K562 (cell line): ENCODE results near the gene RTL10. TPM values are rescaled to one million over a fixed set of nuclear protein-coding genes. Genes with fewer than 3 reads are reported as not detected.
A peak's percentile ranks its signal among the peaks of the same experiment; 100 is the strongest.

Source experiments
- CBX8 ChIP-seq: fragments of 200-600 bp; sonication (generic); IDR thresholded peaks from 2 replicates; pipeline ENCODE4 v1.6.1; 2012; ENCODE audit warnings: borderline replicate concordance, mixed run types, low read depth, mild to moderate bottlenecking, moderate library complexity, mixed read lengths, low read length, control low read depth, inconsistent platforms; ENCODE audit not compliant: poor library complexity, severe bottlenecking; ENCODE audit errors: extremely low read depth
- CEBPB ChIP-seq: fragments of 450-650 bp; IDR thresholded peaks from 2 replicates; pipeline ENCODE4 v1.6.1; 2016; ENCODE audit warnings: missing genetic modification characterization, missing compliant biosample characterization
- E2F4 ChIP-seq: sonication (generic); formaldehyde crosslinking; IDR thresholded peaks from 2 replicates; pipeline ENCODE4 v1.8.0; 2022; ENCODE audit warnings: mild to moderate bottlenecking, low read depth, missing genetic modification reagents
- ELF1 ChIP-seq: fragments of 200-800 bp; sonication (Bioruptor generic); IDR thresholded peaks from 2 replicates; pipeline ENCODE4 v1.6.1; 2016; ENCODE audit warnings: missing genetic modification characterization, missing compliant biosample characterization
- FOXP4 ChIP-seq: sonication (generic); formaldehyde crosslinking; IDR thresholded peaks from 2 replicates; pipeline ENCODE4 v1.8.0; 2022; ENCODE audit warnings: mild to moderate bottlenecking, missing genetic modification reagents, borderline replicate concordance
- HES1 ChIP-seq: fragments of 450-650 bp; IDR thresholded peaks from 2 replicates; pipeline ENCODE4 v1.6.1; 2016; ENCODE audit warnings: low read depth, mild to moderate bottlenecking, moderate library complexity
- JUND ChIP-seq, 2 experiments: IDR thresholded peaks; 2 replicates in 1 of 2; 3 replicates in 1 of 2; pipeline ENCODE4 v1.6.1; 2011; ENCODE audit warnings: borderline replicate concordance in 2 of 2, low read depth in 2 of 2, low read length in 2 of 2, improper control_type of control experiment in 1 of 2, missing biosample characterization in 1 of 2, missing genetic modification characterization in 1 of 2, missing genetic modification reagents in 1 of 2
- LEF1 ChIP-seq: fragments of 450-650 bp; IDR thresholded peaks from 2 replicates; pipeline ENCODE4 v1.6.1; 2016; ENCODE audit warnings: mild to moderate bottlenecking
- MCM2 ChIP-seq: fragments of 450-650 bp; IDR thresholded peaks from 2 replicates; pipeline ENCODE4 v1.6.1; 2017; ENCODE audit warnings: low read depth, mild to moderate bottlenecking
- MYNN ChIP-seq, 2 experiments: sonication (generic); formaldehyde crosslinking in 1 of 2; IDR thresholded peaks; 2 replicates each; pipeline versions ENCODE4 v1.5.0 to v1.6.1; 2016 to 2020; ENCODE audit warnings: antibody characterized with exemption in 1 of 2, missing genetic modification reagents in 1 of 2
- PCBP2 ChIP-seq: fragments of 200-400 bp; formaldehyde crosslinking; IDR thresholded peaks from 2 replicates; pipeline ENCODE4 v1.6.1; 2018; ENCODE audit warnings: low read length, low read depth, mild to moderate bottlenecking, moderate library complexity; ENCODE audit not compliant: poor library complexity, severe bottlenecking
- RBFOX2 ChIP-seq: fragments of 200-400 bp; formaldehyde crosslinking; IDR thresholded peaks from 2 replicates; pipeline ENCODE4 v1.6.1; 2017; ENCODE audit warnings: low read depth, mild to moderate bottlenecking, low read length, moderate library complexity
- RBM15 ChIP-seq: fragments of 200-400 bp; formaldehyde crosslinking; IDR thresholded peaks from 2 replicates; pipeline ENCODE4 v1.6.1; 2018; ENCODE audit warnings: mild to moderate bottlenecking, low read length, moderate library complexity; ENCODE audit not compliant: insufficient read depth
- RBM22 ChIP-seq: fragments of 200-400 bp; formaldehyde crosslinking; IDR thresholded peaks from 2 replicates; pipeline ENCODE4 v1.6.1; 2018; ENCODE audit warnings: low read length, low read depth; ENCODE audit not compliant: poor library complexity, severe bottlenecking
- SMARCB1 ChIP-seq: IDR thresholded peaks from 2 replicates; pipeline ENCODE4 v1.6.1; 2011; ENCODE audit warnings: improper control_type of control experiment, low read depth; ENCODE audit not compliant: insufficient read length
- SRF ChIP-seq, 2 experiments: fragments of 250-450, 450-650 bp in 1 of 2; sonication (Bioruptor Pico) in 1 of 2; sonication (generic) in 1 of 2; formaldehyde crosslinking; IDR thresholded peaks; 2 replicates each; pipeline versions ENCODE4 v1.5.0 to v1.5.1; 2020 to 2022; ENCODE audit warnings: mild to moderate bottlenecking in 1 of 2, missing genetic modification reagents in 1 of 2
- STAT5A ChIP-seq: IDR thresholded peaks from 2 replicates; pipeline ENCODE4 v1.6.1; 2012; ENCODE audit warnings: low read length, inconsistent platforms, borderline replicate concordance
- ZC3H8 ChIP-seq: fragments of 450-650 bp; IDR thresholded peaks from 2 replicates; pipeline ENCODE4 v1.6.1; 2017
- ZKSCAN1 ChIP-seq: fragments of 150-350 bp; IDR thresholded peaks from 2 replicates; pipeline ENCODE4 v1.6.1; 2016; ENCODE audit warnings: low read depth, low read length
- ZNF134 ChIP-seq: fragments of 250-450 bp; sonication (Bioruptor Pico); conservative IDR thresholded peaks from 2 replicates; pipeline ENCODE4 v1.4.0; 2020
- ZNF280A ChIP-seq: fragments of 450-650 bp; IDR thresholded peaks from 2 replicates; pipeline ENCODE4 v1.6.1; 2018; ENCODE audit warnings: mild to moderate bottlenecking, low read depth; ENCODE audit not compliant: partially characterized antibody
- ZNF707 ChIP-seq: fragments of 250-450 bp; sonication (Bioruptor Pico); conservative IDR thresholded peaks from 2 replicates; pipeline ENCODE4 v1.8.0; 2022; ENCODE audit warnings: inconsistent platforms, mild to moderate bottlenecking, moderate library complexity
- polyA plus RNA-seq, 8 experiments: library from polyadenylated mRNA; depleted of rRNA in 4 of 8; stranded (reverse) in 5 of 8; unstranded in 3 of 8; fragments of >200 nt; fragmentation: Nextera tagmentation in 2 of 8; fragmentation: Illumina TruSeq in 1 of 8; extraction: Ambion mirVana in 2 of 8; extraction: Trizol in 1 of 8; gene quantifications; 2 replicates each; pipeline versions ENCODE4 v1.2.1 to v1.2.3, GENCODE V29; 2011 to 2014; ENCODE audit warnings: inconsistent platforms in 1 of 8, missing spikeins in 1 of 8
- total RNA-seq, 7 experiments: library from RNA; depleted of rRNA in 6 of 7; stranded (reverse); fragments of >200 nt in 6 of 7; fragmentation: Illumina TruSeq in 2 of 7; extraction: Trizol in 2 of 7; gene quantifications; 2 replicates each; pipeline versions ENCODE4 v1.2.1 to v1.2.3, GENCODE V29; 2011 to 2021; ENCODE audit warnings: low replicate concordance in 1 of 7

The RTL10 gene
- total and polyA plus RNA-seq, 9 of the 15 experiments (the other 6 are each of a cell fraction or from before 2014, with no cell fraction given) = 19.8 to 75.5 (median 32.5) TPM

- TF ChIP-seq E2F4 (CRISPR knock-in tag) (no peak), ZNF707 (no peak), PCBP2 (no peak), MYNN (IDR thresholded peaks at IDR 0.05) (no peak), MYNN (CRISPR knock-in tag; IDR thresholded peaks at IDR 0.05) (no peak), STAT5A (no peak), CBX8 (no peak), LEF1 (peak; percentile 64), MCM2 (no peak), RBFOX2 (no peak), ZNF280A (no peak), CEBPB (tag) (peak; percentile 55), ZKSCAN1 (no peak), FOXP4 (no peak), ZC3H8 (no peak), JUND (IDR thresholded peaks at IDR 0.05; ENCODE audit: borderline replicate concordance, low read depth, low read length) (no peak), JUND (tag; IDR thresholded peaks at IDR 0.05; ENCODE audit: borderline replicate concordance, low read depth, low read length) (peak; percentile 69; the same call in 2 of the 3 replicates), RBM22 (no peak), ZNF134 (CRISPR knock-in tag) (no peak), RBM15 (no peak), SRF (CRISPR knock-in tag; IDR thresholded peaks at IDR 0.05) (no peak), HES1 (peak; percentile 22; the same call in 1 of the 2 replicates), SMARCB1 (no peak), ELF1 (no peak)
Observed at GRCh38 chr22:19827341-19828034, 27.2 kb downstream of the RTL10 start (continued).
